Neural cell (in vitro differentiated cells): ENCODE results near the gene CTNNBL1. TPM values are rescaled to one million over a fixed set of nuclear protein-coding genes. Genes with fewer than 3 reads are reported as not detected.
"Not testable (repeated sequence)": the region's sequence is repeated elsewhere in the genome, so short reads cannot be mapped to it uniquely, and the experiment has no call there.

Source experiments
- H2AFZ ChIP-seq: fragments of 200-600, 300-800 bp; sonication (generic), shearing (Covaris generic); 2 replicates; pipeline ENCODE4 v1.6.0; 2014; ENCODE audit warnings: low read depth, mild to moderate bottlenecking, antibody characterized with exemption, low read length, moderate library complexity
- H3F3A ChIP-seq: fragments of 200-600 bp; shearing (Covaris generic); 2 replicates; pipeline ENCODE4 v1.6.1; 2016; ENCODE audit warnings: mild to moderate bottlenecking, moderate library complexity, mixed read lengths, antibody characterized with exemption, low read length; ENCODE audit not compliant: insufficient read depth, poor library complexity, severe bottlenecking
- H3K27ac ChIP-seq: fragments of 200-600, 300-800 bp; sonication (generic), shearing (Covaris generic); 2 replicates; pipeline ENCODE4 v1.5.1; 2014; ENCODE audit warnings: mild to moderate bottlenecking, low read length, moderate library complexity
- H3K27me3 ChIP-seq: fragments of 300-800, 200-600 bp; sonication (generic), shearing (Covaris generic); 2 replicates; pipeline ENCODE4 v1.6.0; 2014; ENCODE audit warnings: mild to moderate bottlenecking, low read depth, low read length, moderate library complexity; ENCODE audit not compliant: insufficient read depth
- H3K36me3 ChIP-seq: fragments of 300-800, 200-600 bp; sonication (generic), shearing (Covaris generic); 2 replicates; pipeline ENCODE4 v1.5.1; 2014; ENCODE audit warnings: mild to moderate bottlenecking, antibody characterized with exemption, low read length, moderate library complexity; ENCODE audit not compliant: insufficient read depth
- H3K4me2 ChIP-seq: fragments of 300-800, 200-600 bp; sonication (generic), shearing (Covaris generic); 2 replicates; pipeline ENCODE4 v1.6.0; 2014; ENCODE audit warnings: mild to moderate bottlenecking, low read length
- H3K4me3 ChIP-seq: fragments of 300-800, 200-600 bp; sonication (generic), shearing (Covaris generic); 2 replicates; pipeline ENCODE4 v1.5.1; 2014; ENCODE audit warnings: mild to moderate bottlenecking, low read length, moderate library complexity
- H3K79me2 ChIP-seq: fragments of 200-600 bp; shearing (Covaris generic); replicated peaks from 2 replicates; pipeline ENCODE4 v1.6.0; 2014; ENCODE audit warnings: mild to moderate bottlenecking, low read length, moderate library complexity; ENCODE audit not compliant: insufficient read depth
- H3K9ac ChIP-seq: fragments of 300-800, 200-600 bp; sonication (generic), shearing (Covaris generic); 2 replicates; pipeline ENCODE4 v1.6.1; 2016; ENCODE audit warnings: mild to moderate bottlenecking, low read length, mixed read lengths
- H3K9me2 ChIP-seq: fragments of 200-600 bp; shearing (Covaris generic); 2 replicates; pipeline ENCODE4 v1.6.1; 2016; ENCODE audit warnings: mild to moderate bottlenecking, low read length, mixed read lengths; ENCODE audit not compliant: insufficient read depth
- H3K9me3 ChIP-seq: fragments of 200-600, 300-800 bp; sonication (generic), shearing (Covaris generic); 2 replicates; pipeline ENCODE4 v1.6.1; 2016; ENCODE audit warnings: mild to moderate bottlenecking, mixed run types, low read length, moderate library complexity, mixed read lengths
- H4K20me1 ChIP-seq: fragments of 200-600 bp; shearing (Covaris generic); 2 replicates; pipeline ENCODE4 v1.6.1; 2016; ENCODE audit warnings: mild to moderate bottlenecking, mixed run types; ENCODE audit not compliant: insufficient read depth
- CTCF ChIP-seq: fragments of 450-650 bp; IDR thresholded peaks from 2 replicates; pipeline ENCODE4 v1.5.1; 2014; ENCODE audit warnings: antibody characterized with exemption, mild to moderate bottlenecking, moderate library complexity; ENCODE audit not compliant: poor library complexity, severe bottlenecking
- EP300 ChIP-seq: fragments of 450-650 bp; conservative IDR thresholded peaks from 2 replicates; pipeline ENCODE4 v1.6.1; 2014; ENCODE audit warnings: antibody characterized with exemption, mild to moderate bottlenecking, moderate library complexity; ENCODE audit not compliant: poor library complexity, severe bottlenecking
- EZH2 ChIP-seq: fragments of 200-600, 300-800 bp; shearing (Covaris generic), sonication (generic); IDR thresholded peaks from 2 replicates; pipeline ENCODE4 v1.6.1; 2014; ENCODE audit warnings: antibody characterized with exemption, low read length, borderline replicate concordance, mild to moderate bottlenecking; ENCODE audit not compliant: insufficient read depth, poor library complexity, severe bottlenecking
- MXI1 ChIP-seq: fragments of 450-650 bp; conservative IDR thresholded peaks from 2 replicates; pipeline ENCODE4 v1.6.1; 2014; ENCODE audit warnings: antibody characterized with exemption, mild to moderate bottlenecking; ENCODE audit not compliant: poor library complexity, severe bottlenecking
- POLR2AphosphoS5 ChIP-seq: IDR thresholded peaks from 2 replicates; pipeline ENCODE4 v1.6.1; 2012
- RAD21 ChIP-seq: fragments of 450-650 bp; conservative IDR thresholded peaks from 2 replicates; pipeline ENCODE4 v1.6.1; 2014; ENCODE audit warnings: antibody characterized with exemption, mild to moderate bottlenecking, moderate library complexity
- REST ChIP-seq: IDR thresholded peaks from 2 replicates; pipeline ENCODE4 v1.6.1; 2012; ENCODE audit warnings: borderline replicate concordance
- SMC3 ChIP-seq: fragments of 450-650 bp; conservative IDR thresholded peaks from 2 replicates; pipeline ENCODE4 v1.6.1; 2014; ENCODE audit warnings: antibody characterized with exemption, mild to moderate bottlenecking, moderate library complexity; ENCODE audit not compliant: poor library complexity
- TAF1 ChIP-seq: IDR thresholded peaks from 2 replicates; pipeline ENCODE4 v1.6.1; 2012; ENCODE audit warnings: low read depth
- polyA plus RNA-seq: library from polyadenylated mRNA; depleted of rRNA; stranded (reverse); fragments of >200 nt; gene quantifications from 2 replicates; pipeline ENCODE4 v1.2.3, GENCODE V29; 2014

The CTNNBL1 gene
- polyA plus RNA-seq, 1 donor from 2014 or later = 32.6 TPM

GRCh38 chr20:37676440-37676839, 17.4 kb upstream of the CTNNBL1 start:
- H3K27ac ChIP-seq = no peak overlapping the region
- no peaks in the 10 kb centered on the region for H3K27me3 ChIP-seq
- no peaks in the 10 kb centered on the region for H3K36me3 ChIP-seq
- TF ChIP-seq POLR2AphosphoS5 (no peak), MXI1 (no peak), SMC3 (no peak), TAF1 (no peak), CTCF (no peak), EZH2 (no peak), EP300 (no peak), REST (no peak), RAD21 (no peak)
- H3K4me2 ChIP-seq = no peak overlapping the region
- no peak overlapping the region for H2AFZ ChIP-seq
- no peaks in the 10 kb centered on the region for H3F3A ChIP-seq
- no peaks in the 10 kb centered on the region for H3K9me3 ChIP-seq
- no peaks in the 10 kb centered on the region for H4K20me1 ChIP-seq
- no peak overlapping the region for H3K9ac ChIP-seq
- no peaks in the 10 kb centered on the region for H3K9me2 ChIP-seq
- H3K4me3 ChIP-seq = no peak overlapping the region
- no peaks in the 10 kb centered on the region for H3K79me2 ChIP-seq

GRCh38 chr20:37677969-37678861, 15.6 kb upstream of the CTNNBL1 start:
- Histone ChIP-seq H4K20me1 (no peaks in the 10 kb centered on the region), H2AFZ (no peak overlapping the region), H3K27me3 (no peaks in the 10 kb centered on the region), H3K36me3 (no peaks in the 10 kb centered on the region), H3K9ac (no peak overlapping the region), H3K4me2 (no peak overlapping the region), H3K4me3 (no peak overlapping the region), H3K9me2 (no peaks in the 10 kb centered on the region), H3K9me3 (no peaks in the 10 kb centered on the region), H3K27ac (no peak overlapping the region), H3K79me2 (no peaks in the 10 kb centered on the region), H3F3A (no peaks in the 10 kb centered on the region)
- no peak for TF ChIP-seq REST
- no peak for TF ChIP-seq EZH2
- no peak for TF ChIP-seq TAF1
- TF ChIP-seq SMC3 = no peak

GRCh38 chr20:37679751-37680150, 14.1 kb upstream of the CTNNBL1 start:
- H2AFZ ChIP-seq, H3K79me2 ChIP-seq, H3F3A ChIP-seq, H3K4me2 ChIP-seq, H3K27me3 ChIP-seq, H3K36me3 ChIP-seq, H3K9ac ChIP-seq, H3K27ac ChIP-seq, H4K20me1 ChIP-seq, H3K9me2 ChIP-seq, H3K4me3 ChIP-seq, H3K9me3 ChIP-seq: not testable (repeated sequence)
